Left cardiac atrium (tissue), 4 donors: ENCODE data around the gene CD300C. TPM values are rescaled to one million over a fixed set of nuclear protein-coding genes. Genes with fewer than 3 reads are reported as not detected.
A peak's percentile ranks its signal among the peaks of the same experiment; 100 is the strongest.
"Not testable (repeated sequence)": the region's sequence is repeated elsewhere in the genome, so short reads cannot be mapped to it uniquely, and the experiment has no call there.

ENCODE experiments used
- ATAC-seq, 2 donors: fragments of 200-7000 bp; cut with Tn5 transposase; one replicate each; pipeline ENCODE4 v1.9.1; 2020; ENCODE audit warnings: mild to moderate bottlenecking in 2 of 2, moderate library complexity in 2 of 2
- DNase-seq: peaks from one replicate; pipeline ENCODE4 v3.0.0-alpha.2; 2020
- intact Hi-C, 2 donors: fragments of 100-400 bp; cut with DNase I; formaldehyde crosslinking; loops; one replicate each; pipeline versions ENCODE4 v1.14.1 to v1.15.1; 2022 to 2023
- total RNA-seq, 2 donors: library from RNA; stranded (reverse); fragmentation: NEBNext Ultra II Directional; extraction: Animal tissue kit (Norgen Biotek cat#: 25700); gene quantifications; one replicate each; pipeline ENCODE4 v1.2.1, GENCODE V29; 2021
- donor health status: DM: no; HTN: yes; CAD: no.
- donor health status: DM: no; HTN: yes; CAD: no; lungs with severe emphysema.
- donor health status: DM: yes; HTN: yes; CAD: no.
- donor health status: Dilated cardiomyopathy.

Gene CD300C
- total RNA-seq, 2 donors from 2014 or later = 1.6 to 2.1 TPM

DNA sequence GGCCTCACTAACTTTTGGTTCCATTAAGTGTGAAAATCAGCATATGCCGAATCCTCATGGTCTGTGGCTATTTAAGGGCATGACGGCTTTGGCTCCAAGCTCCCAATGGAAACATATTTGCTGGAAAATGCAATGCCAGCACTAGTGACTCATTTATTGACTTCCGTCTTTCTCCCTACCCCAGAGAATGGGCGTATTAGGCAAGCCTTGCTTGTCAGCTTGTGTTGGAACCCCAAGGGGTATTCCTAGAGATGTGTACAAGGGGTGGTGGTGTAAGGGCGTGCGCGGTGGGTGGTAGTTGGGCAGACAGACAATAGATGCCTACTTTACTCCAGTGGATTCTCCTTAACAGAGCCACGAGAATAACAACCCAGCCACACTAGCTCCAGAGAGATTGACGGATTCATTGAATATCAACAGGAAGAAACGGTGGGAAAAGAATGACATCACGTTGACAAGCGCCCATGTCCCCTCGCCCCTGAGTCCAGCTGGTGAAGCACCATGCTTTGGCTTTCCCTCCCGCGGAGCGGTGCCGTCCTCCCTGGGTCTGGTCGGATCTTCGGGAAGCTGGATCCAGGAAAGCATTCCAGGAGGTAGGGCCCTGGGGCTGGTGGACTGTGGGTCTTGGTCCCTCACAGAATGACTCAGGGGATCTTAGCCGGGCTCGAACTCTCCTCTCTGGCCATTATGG, 25.0 kb downstream of the CD300C start:
- no peak for DNase-seq
- intact Hi-C loops = no loop called here
- ATAC-seq = peak; percentile 65 to 77

DNA sequence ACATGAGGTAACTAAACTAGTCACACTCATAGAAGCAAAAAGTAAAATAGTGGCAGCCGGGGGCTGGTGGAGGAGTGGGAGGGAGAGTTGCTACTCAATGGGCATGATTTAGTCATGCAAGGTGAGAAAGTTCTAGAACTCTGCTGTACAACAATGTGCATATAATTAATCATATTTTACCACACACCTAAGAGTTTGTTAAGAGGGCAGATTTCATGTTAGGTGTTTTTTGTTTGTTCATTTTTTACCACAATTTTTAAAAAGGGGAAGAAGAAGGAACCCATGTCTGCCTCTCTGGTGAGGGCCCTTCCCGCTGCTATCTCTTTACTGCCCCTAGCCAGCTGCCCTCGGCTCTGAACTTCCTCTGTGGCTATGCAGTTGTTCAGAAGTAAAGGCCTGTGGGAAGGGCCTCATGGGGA, 25.9 kb downstream of the CD300C start:
- peak; percentile 68 to 70 for ATAC-seq
- no peak for DNase-seq
- intact Hi-C loops = no loop called here

DNA sequence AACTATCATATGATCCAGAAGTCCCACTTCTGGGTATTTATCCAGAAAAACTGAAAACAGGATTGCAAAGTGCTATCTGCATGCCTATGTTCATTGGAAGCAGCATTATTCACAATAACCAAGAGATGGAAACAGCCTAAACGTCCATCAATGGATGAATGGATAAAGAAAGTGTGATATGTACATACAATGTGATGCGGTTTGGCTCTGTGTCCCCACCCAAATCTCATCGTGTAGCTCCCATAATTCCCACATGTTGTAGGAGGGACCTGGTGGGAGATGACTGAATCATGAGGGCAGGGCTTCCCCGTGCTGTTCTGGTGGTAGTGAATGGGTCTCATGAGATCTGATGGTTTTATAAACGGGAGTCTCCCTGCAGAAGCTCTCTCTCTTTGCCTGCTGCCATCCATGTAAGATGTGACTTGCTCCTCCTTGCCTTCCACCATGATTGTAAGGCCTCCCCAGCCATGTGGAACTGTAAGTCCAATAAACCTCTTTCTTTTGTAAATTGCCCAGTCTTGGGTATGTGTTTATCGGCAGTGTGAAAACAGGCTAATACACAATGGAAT, 27.4 kb downstream of the CD300C start:
- ATAC-seq, DNase-seq, intact Hi-C loops: not testable (repeated sequence)

DNA sequence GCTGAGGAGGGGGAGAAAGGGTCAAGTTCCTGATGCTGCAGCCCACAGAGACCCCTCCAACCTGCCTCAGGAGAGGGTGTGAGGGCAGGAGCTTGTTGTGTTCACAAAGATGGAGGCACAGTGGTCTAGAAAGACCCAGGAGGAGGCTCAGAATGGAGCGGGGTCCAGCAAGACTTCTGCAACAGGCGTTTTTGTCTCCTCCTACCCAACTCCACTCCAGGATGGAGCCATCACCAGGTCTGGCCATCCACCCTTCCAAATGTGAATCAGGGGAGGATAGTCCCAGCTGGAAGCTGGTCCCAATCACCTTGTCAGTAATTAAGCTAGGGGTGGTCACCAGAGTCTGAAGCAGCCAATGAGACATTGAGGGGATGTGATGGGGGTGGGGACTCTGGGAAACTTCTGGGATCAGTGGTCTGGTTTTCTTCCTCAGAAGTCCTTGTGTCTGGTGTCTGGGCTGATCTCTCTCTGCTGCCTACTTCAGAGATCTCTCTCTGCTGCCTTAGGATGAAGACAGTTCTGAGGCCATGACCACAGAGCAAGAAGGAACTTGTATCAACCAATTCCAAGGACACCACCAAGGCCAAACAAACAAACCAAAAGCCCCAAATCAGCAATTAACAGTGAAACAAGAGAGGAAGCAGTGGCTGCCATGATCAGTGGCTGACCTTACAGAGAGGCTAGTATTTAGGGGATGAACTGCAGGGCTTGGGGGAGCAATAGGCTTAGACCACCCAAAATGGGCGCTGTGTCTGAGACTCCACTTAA, 29.2 kb downstream of the CD300C start:
- no peak for DNase-seq
- no peak for ATAC-seq
- intact Hi-C loops = no loop called here

DNA sequence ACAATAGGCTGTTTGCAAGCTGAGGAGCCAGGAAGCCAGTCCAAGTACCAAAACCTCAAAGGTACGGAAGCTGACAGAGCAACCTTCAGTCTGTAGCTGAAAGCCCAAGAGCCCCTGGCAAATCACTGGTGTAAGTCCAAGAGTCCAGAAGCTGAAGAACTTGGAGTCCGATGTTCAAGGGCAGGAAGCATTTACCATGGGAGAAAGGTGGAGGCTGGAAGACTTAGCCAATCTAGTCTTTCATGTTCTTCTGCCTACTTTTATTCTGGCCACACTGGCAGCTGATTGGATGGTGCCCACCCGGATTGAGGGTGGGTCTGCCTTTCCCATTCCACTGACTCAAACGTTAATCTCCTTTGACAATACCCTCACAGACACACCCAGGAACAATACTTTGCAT, 30.0 kb downstream of the CD300C start:
- no peak for ATAC-seq
- no peak for DNase-seq
- intact Hi-C loops = no loop called here

DNA sequence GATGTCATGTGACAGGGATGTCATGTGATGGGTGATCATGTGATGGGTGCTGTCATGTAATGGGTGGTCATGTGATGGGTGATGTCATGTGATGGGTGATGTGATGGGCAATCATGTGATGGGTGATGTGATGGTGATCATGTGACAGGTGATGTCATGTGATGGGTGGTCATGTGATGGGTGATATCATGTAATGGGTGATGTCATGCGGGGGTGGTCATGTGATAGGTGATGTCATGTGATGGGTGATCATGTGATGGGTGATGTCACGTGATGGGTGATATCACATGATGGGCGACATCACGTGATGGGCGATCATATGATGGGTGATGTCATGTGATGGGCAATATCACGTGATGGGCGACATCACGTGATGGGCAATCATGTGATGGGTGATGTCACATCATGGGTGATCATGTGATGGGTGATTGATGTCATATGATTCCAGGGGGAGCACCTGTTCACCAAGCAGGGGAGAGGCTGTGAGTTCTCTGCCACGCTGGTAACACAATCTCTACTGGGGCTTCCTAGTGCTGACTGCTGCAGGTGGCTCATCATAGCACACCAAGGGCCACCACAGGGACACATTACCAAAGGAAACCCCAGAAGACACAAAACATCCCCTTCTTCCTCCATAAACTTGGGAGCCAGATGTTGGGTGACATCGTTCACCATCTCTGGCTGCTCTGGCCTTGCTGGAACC, 31.1 kb downstream of the CD300C start:
- DNase-seq (no peak), ATAC-seq (no peak)
- intact Hi-C loops = no loop called here

DNA sequence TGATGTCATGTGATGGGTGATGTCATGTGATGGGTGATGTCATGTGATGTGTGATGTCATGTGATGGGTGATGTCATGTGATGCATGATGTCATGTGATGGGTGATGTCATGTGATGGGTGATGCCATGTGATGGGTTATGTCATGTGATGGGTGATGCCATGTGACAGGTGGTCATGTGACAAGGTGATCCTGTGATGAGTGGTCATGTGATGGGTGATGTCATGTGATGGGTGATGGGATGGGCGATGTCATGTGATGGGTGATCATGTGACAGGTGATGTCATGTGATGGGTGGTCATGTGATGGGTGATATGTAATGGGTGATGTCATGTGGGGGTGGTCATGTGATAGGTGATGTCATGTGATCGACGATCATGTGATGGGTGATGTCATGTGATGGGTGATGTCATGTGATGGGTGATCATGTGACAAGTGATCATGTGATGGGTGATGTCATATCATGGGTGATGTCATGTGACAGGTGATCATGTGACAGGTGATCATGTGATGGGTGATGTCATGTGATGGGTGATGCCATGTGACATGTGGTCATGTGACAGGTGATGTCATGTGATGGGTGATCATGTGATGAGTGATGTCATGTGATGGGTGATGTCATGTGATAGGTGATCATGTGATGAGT, 31.8 kb downstream of the CD300C start:
- DNase-seq = no peak
- no peak for ATAC-seq
- intact Hi-C loops = no loop called here

DNA sequence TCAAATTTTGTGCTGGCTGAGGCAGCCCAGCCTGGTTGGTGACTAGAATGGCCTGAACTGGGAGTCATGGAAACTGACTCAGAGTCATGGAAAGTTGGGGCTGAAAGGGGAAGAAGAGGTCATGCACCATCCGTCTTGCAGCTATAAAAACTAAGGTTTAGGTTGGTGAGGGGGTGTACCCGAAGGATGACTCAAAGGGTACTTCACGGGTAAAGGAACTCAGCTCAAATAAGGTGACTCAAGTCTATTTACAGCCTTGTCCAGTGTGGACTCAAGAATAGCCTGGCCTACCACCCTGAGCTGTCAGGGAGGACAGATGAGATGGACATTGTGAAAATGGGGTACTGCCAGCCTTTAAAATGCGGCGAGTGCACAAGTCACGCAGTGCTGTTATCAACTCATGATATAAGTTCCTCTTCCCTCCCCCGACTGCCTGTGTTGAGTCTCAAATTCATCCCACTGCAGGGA, 33.3 kb downstream of the CD300C start:
- DNase-seq (no peak), ATAC-seq (peak in 1 of 2 donors; percentile 82)
- intact Hi-C loops = no loop called here

DNA sequence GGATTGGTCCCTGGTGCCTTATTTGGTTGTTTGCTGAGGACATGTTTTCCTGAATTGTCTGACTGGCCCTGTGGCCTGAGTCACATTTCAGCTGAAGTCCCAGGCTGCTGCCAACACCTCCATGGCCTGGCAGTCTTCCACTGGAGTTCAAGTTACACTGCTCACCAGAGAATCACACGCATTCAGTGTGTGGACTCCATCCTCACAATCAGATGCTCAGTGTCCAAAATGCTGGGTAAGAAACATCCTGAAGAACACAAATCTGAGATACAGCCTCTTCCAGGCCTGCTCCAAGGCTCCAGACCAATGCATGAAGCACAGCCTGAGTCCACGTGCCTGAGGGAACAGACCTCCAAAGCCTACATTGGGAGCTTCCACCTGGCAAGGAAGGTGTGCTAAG, 33.9 kb downstream of the CD300C start:
- ATAC-seq = peak; percentile 86 to 90
- intact Hi-C loops = no loop called here
- peak; percentile 53 for DNase-seq

DNA sequence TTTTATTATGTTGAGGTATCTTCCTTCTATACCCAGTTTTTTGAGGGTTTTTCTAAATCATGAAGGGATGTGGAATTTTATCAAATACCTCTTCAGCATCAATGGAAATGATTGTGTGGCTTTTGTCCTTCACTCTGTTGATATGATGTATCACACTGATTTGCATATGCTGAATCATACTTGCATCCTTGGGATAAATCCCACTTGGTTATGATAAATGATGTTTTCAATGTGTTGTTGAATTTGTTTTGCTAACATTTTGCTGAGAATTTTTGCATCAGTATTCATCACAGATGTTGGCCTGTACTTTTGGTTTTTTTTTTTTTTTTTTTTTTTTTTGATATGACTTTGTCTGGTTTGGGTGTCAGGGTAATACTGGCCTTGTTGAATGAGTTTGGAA, 37.8 kb downstream of the CD300C start:
- intact Hi-C loops = no loop called here
- ATAC-seq (no peak), DNase-seq (no peak)

DNA sequence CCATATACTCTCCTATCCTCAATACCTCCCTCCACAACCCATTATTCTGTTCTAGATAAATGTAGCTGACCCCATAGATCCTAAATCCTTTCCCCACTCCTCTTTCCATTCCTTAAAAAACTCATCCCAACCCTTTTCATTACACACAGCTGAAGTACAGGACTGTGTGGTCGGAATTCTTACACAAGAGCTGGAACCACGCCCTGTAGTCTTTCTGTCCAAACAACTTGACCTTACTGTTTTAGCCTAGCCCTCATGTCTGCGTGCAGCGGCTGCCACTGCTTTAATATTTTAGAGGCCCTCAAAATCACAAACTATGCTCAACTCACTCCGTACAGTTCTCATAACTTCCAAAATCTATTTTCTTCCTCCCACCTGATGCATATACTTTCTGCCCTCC, 42.0 kb downstream of the CD300C start:
- DNase-seq, intact Hi-C loops, ATAC-seq: not testable (repeated sequence)

DNA sequence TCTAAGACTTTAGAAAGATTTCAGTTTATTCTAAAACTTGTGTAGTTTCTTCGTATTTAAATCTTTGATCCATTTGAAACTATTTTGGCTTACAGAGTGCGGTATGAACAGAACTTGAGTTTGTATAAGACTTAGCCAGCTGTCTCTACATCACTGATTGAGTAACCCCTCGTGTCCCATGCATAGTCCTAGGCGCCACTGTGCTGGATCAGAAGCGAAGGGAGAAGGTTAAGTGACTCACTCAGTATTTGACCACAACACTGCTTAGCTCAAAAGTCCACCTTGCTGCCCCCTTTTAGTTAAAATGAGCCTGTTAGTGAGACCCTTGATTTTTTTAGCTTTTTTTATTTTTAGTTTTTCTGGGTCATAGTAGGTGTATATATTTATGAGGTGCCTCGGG, 43.1 kb downstream of the CD300C start:
- DNase-seq = no peak
- intact Hi-C loops = no loop called here
- ATAC-seq = no peak

DNA sequence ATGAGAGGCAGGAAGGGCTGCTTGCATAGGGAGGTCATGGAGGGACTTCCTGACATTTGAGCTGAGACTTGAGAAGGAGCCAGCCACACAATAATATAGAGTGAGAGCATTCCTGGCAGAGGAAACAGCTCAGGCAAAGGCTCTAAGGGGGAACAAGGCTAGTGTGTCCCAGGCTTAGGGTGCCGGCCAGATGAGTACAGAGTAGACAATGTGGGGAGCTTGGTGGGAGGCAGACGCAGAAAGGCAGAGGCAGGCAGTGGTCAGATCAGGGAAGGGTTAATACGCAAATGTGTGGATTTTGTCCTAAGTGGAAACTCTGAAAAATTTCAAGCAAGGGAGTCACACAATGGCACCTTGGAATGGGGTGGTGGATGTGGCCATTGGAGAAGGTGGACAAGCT, 45.9 kb downstream of the CD300C start:
- no peak for ATAC-seq
- intact Hi-C loops = no loop called here
- DNase-seq = no peak

DNA sequence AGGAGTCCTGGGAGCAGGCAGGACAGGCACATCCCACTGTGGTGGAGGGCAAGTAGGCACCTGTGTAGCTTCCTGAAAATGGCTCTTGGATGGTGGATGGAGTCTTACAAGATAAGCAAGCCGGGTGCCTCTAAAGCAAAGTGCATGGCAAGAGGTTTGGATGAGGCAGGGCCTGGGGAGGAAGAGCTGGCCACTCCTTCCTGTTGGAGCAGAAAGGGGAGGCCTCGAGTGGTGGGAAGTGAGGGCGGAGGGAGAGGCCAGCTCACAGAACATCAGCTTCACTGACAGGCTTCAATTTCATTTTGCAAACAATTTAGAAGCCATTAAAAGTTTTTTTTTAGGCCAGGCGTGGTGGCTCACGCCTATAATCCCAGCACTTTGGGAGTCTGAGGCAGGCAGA, 48.4 kb downstream of the CD300C start:
- intact Hi-C loops = no loop called here
- DNase-seq = no peak
- no peak for ATAC-seq

DNA sequence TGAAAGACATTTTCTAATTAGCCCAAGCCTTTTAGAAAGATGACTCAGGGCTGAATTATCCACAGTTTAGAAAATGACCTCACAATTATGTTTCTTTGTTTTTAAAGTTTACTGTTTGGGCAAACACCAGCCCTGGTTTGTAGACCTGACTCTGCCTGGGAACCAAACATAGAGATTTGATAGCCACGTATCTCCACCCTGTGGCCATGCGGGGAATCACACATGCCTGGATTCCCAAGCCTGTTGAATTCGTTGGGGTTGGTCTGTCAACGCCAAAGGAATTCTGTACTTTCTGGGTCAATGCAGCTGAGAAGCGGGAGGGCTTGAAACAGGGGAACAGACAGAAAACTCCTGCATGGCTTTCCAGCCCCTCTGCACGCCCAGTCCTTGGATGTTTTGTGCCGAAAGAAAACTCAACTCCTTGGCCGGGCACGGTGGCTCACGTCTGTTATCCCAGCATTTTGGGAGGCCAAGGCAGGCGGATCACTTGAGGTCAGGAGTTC, 52.5 kb downstream of the CD300C start:
- DNase-seq = peak; percentile 64
- peak; percentile 71 to 78 for ATAC-seq
- intact Hi-C loops = no loop called here

DNA sequence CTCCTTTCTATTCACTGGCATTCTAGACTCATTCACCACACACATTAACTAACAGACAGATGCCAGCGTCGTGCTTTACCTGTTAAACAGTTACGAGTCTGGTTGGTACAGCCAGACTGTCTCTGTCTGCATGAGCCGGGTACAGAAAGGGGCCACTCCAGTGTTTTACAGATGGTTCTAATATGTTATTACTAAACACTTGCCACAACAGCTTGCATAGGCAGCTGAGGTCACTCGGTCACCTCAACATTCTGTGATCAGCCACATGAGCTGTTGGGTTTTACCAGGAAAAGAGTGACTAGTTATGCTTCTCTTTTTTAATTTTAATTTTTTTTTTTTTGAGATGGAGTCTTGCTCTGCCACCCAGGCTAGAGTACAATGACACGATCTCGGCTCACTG, 54.3 kb downstream of the CD300C start:
- ATAC-seq (no peak), DNase-seq (no peak)
- intact Hi-C loops = no loop called here
